Suprapubic skin (tissue), 3 donors: ENCODE results near the gene MYO7B.

ENCODE experiments used
- POLR2A ChIP-seq, 2 donors: fragments of 450-650 bp; IDR thresholded peaks; one replicate each; pipeline ENCODE4 v1.6.1; 2017; ENCODE audit warnings: antibody characterized with exemption in 2 of 2, mild to moderate bottlenecking in 2 of 2, moderate library complexity in 2 of 2
- TF ChIP-seq, protein P1 (sequence below), 2 donors: fragments of 200-600 bp in 1 of 2; fragments of 450-650 bp in 1 of 2; sonication (generic) in 1 of 2; IDR thresholded peaks; one replicate each; pipeline ENCODE4 v1.5.1; 2016 to 2019; ENCODE audit warnings: antibody characterized with exemption in 2 of 2, mild to moderate bottlenecking in 1 of 2, moderate library complexity in 1 of 2

- TF ChIP-seq, protein P1, sequence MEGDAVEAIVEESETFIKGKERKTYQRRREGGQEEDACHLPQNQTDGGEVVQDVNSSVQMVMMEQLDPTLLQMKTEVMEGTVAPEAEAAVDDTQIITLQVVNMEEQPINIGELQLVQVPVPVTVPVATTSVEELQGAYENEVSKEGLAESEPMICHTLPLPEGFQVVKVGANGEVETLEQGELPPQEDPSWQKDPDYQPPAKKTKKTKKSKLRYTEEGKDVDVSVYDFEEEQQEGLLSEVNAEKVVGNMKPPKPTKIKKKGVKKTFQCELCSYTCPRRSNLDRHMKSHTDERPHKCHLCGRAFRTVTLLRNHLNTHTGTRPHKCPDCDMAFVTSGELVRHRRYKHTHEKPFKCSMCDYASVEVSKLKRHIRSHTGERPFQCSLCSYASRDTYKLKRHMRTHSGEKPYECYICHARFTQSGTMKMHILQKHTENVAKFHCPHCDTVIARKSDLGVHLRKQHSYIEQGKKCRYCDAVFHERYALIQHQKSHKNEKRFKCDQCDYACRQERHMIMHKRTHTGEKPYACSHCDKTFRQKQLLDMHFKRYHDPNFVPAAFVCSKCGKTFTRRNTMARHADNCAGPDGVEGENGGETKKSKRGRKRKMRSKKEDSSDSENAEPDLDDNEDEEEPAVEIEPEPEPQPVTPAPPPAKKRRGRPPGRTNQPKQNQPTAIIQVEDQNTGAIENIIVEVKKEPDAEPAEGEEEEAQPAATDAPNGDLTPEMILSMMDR (IDR thresholded peaks at IDR 0.05), result no peak
- no peak for TF ChIP-seq POLR2A (IDR thresholded peaks at IDR 0.05)
Observed at GRCh38 chr2:127634066-127634617, 98.7 kb downstream of the MYO7B start.
